ENCODE data around the gene DHX30. TPM values are rescaled to one million over a fixed set of nuclear protein-coding genes. Genes with fewer than 3 reads are reported as not detected.

The DHX30 gene
- total and polyA plus RNA-seq, 9 of the 15 experiments (the other 6 are each of a cell fraction or from before 2014, with no cell fraction given), result 12.3 to 158 (median 79.0) TPM

GRCh38 chr3:47762233-47762632 is 40.7 kb upstream of the DHX30 start (continued):
- TF ChIP-seq POLR3G (IDR thresholded peaks at IDR 0.05; ENCODE audit: extremely low read depth, insufficient read length, insufficient replicate concordance) (no peak), C11orf30 (IDR thresholded peaks at IDR 0.05; ENCODE audit: low read depth) (peak; percentile 85), MTA2 (IDR thresholded peaks at IDR 0.05; ENCODE audit: low read depth) (peak; percentile 88), POU5F1 (IDR thresholded peaks at IDR 0.05; ENCODE audit: borderline replicate concordance, low read depth, low read length, partially characterized antibody) (no peak), ZMIZ1 (IDR thresholded peaks at IDR 0.05; ENCODE audit: low read depth in 2 of 2, low read length in 2 of 2) (peak in 1 of 2 experiments; percentile 69; a peak in 1 of 4 replicates), KDM1A (IDR thresholded peaks at IDR 0.05) (peak; percentile 91 to 92), TEAD4 (IDR thresholded peaks at IDR 0.05; ENCODE audit: low read length) (peak; percentile 93), TEAD4 (CRISPR knock-in tag; IDR thresholded peaks at IDR 0.05; ENCODE audit: borderline replicate concordance) (no peak), NBN (IDR thresholded peaks at IDR 0.05; ENCODE audit: low read depth) (peak; percentile 59; the same call in 1 of the 2 replicates), PKNOX1 (IDR thresholded peaks at IDR 0.05) (peak; percentile 79), EP300 (IDR thresholded peaks at IDR 0.05; ENCODE audit: low read length) (peak; percentile 92), DLX4 (CRISPR knock-in tag; IDR thresholded peaks at IDR 0.05) (no peak), CBFA2T2 (conservative IDR thresholded peaks at IDR 0.05) (peak; percentile 85), CCNT2 (IDR thresholded peaks at IDR 0.05; ENCODE audit: borderline replicate concordance, extremely low read depth, insufficient read length, low read depth, low read length) (peak; percentile 45), ZFP36 (IDR thresholded peaks at IDR 0.05; ENCODE audit: low read depth, low read length, partially characterized antibody) (no peak), MEF2D (tag; conservative IDR thresholded peaks at IDR 0.05; ENCODE audit: low read depth) (peak; percentile 98), MTA1 (IDR thresholded peaks at IDR 0.05; ENCODE audit: borderline replicate concordance) (0 out of 2 replicates have a peak, but pooled peaks have one; percentile 12), HDAC1 (IDR thresholded peaks at IDR 0.05) (peak in 1 of 2 experiments; percentile 64; a peak in 2 of 4 replicates), PML (IDR thresholded peaks at IDR 0.05; ENCODE audit: low read length) (peak; percentile 81), TBL1XR1 (IDR thresholded peaks at IDR 0.05; ENCODE audit: low read length in 2 of 2) (peak in 1 of 2 experiments; percentile 75; a peak in 2 of 4 replicates), NR2C2 (CRISPR knock-in tag; IDR thresholded peaks at IDR 0.05) (no peak), NR2C2 (tag; IDR thresholded peaks at IDR 0.05) (peak; percentile 41; the same call in 1 of the 2 replicates), ARID1B (IDR thresholded peaks at IDR 0.05) (peak; percentile 97), MECOM (CRISPR knock-in tag; IDR thresholded peaks at IDR 0.05) (peak; percentile 14; the same call in 1 of the 2 replicates), POLR2AphosphoS5 (IDR thresholded peaks at IDR 0.05; ENCODE audit: control insufficient read depth, insufficient read depth, low read depth, low read length) (peak; percentile 73), JUN (IDR thresholded peaks at IDR 0.05; ENCODE audit: borderline replicate concordance, low read depth, low read length) (peak; percentile 89), JUN (CRISPR knock-in tag; IDR thresholded peaks at IDR 0.05; ENCODE audit: borderline replicate concordance) (no peak)
